HEK293 (cell line): Measurements from ENCODE around the gene CHST9.

Source experiments
- CTCF ChIA-PET: fragments of 350-600 bp; formaldehyde crosslinking; extraction: SDS; loops from one replicate; lab custom pipeline; 2021; ENCODE audit warnings: antibody characterized with exemption; lab: Yijun Ruan, JAX
- POLR2A ChIA-PET: fragments of 300-600 bp; formaldehyde crosslinking; extraction: SDS; loops from one replicate; lab custom pipeline; 2020; ENCODE audit warnings: antibody characterized with exemption, inconsistent platforms; lab: Yijun Ruan, JAX
- H3K27ac ChIP-seq: fragments of 200-500 bp; sonication (Bioruptor generic); 2 replicates; pipeline ENCODE4 v1.5.1; 2014; ENCODE audit warnings: low read depth, low read length, control low read depth, inconsistent platforms; ENCODE audit errors: extremely low read depth
- H3K36me3 ChIP-seq, 2 experiments: fragments of 200-500 bp in 1 of 2; sonication (Bioruptor generic) in 1 of 2; 1 replicate in 1 of 2; 2 replicates in 1 of 2; pipeline ENCODE4 v1.5.1; 2014 to 2017; ENCODE audit warnings: inconsistent platforms in 2 of 2, low read length in 2 of 2; ENCODE audit not compliant: control insufficient read depth in 2 of 2, insufficient read depth in 1 of 2
- H3K4me1 ChIP-seq: fragments of 200-500 bp; sonication (Bioruptor generic); 2 replicates; pipeline ENCODE4 v1.5.1; 2014; ENCODE audit warnings: mild to moderate bottlenecking, low read length, inconsistent platforms; ENCODE audit not compliant: control insufficient read depth, insufficient read depth
- H3K4me3 ChIP-seq: 2 replicates; pipeline ENCODE4 v1.5.1; 2011; ENCODE audit warnings: low read depth, mild to moderate bottlenecking, control low read depth, low read length, moderate library complexity
- H3K9me3 ChIP-seq: fragments of 200-500 bp; sonication (Bioruptor generic); 2 replicates; pipeline ENCODE4 v1.5.1; 2014; ENCODE audit warnings: low read depth, low read length, inconsistent platforms; ENCODE audit not compliant: control insufficient read depth, insufficient read depth
- KLF9 ChIP-seq: fragments of 450-650 bp; formaldehyde crosslinking; IDR thresholded peaks from 2 replicates; pipeline ENCODE4 v1.5.1; 2016; ENCODE audit warnings: missing biosample characterization, missing genetic modification characterization, low read depth
- MZF1 ChIP-seq: fragments of 450-650 bp; formaldehyde crosslinking; IDR thresholded peaks from 2 replicates; pipeline ENCODE4 v1.5.1; 2017; ENCODE audit warnings: missing biosample characterization, missing genetic modification characterization, borderline replicate concordance
- OSR2 ChIP-seq: fragments of 450-650 bp; formaldehyde crosslinking; IDR thresholded peaks from 2 replicates; pipeline ENCODE4 v1.5.1; 2016; ENCODE audit warnings: missing biosample characterization, missing genetic modification characterization
- PRDM1 ChIP-seq: fragments of 450-650 bp; formaldehyde crosslinking; IDR thresholded peaks from 2 replicates; pipeline ENCODE4; 2016; ENCODE audit warnings: missing biosample characterization, missing genetic modification characterization
- PRDM6 ChIP-seq: fragments of 450-650 bp; formaldehyde crosslinking; IDR thresholded peaks from 2 replicates; pipeline ENCODE4 v1.5.1; 2017; ENCODE audit warnings: missing biosample characterization, missing genetic modification characterization
- REPIN1 ChIP-seq: fragments of 450-650 bp; formaldehyde crosslinking; IDR thresholded peaks from 2 replicates; pipeline ENCODE4 v1.5.1; 2017; ENCODE audit warnings: missing biosample characterization, missing genetic modification characterization, low read depth
- TCF7L2 ChIP-seq: IDR thresholded peaks from 2 replicates; pipeline ENCODE4 v1.6.1; 2011; ENCODE audit warnings: low read depth, mild to moderate bottlenecking, inconsistent platforms, low read length, moderate library complexity, borderline replicate concordance
- TSHZ1 ChIP-seq: fragments of 450-650 bp; formaldehyde crosslinking; IDR thresholded peaks from 2 replicates; pipeline ENCODE4 v1.5.1; 2016; ENCODE audit warnings: missing biosample characterization, missing genetic modification characterization, borderline replicate concordance
- ZBTB21 ChIP-seq: fragments of 450-650 bp; formaldehyde crosslinking; IDR thresholded peaks from 2 replicates; pipeline ENCODE4 v1.5.1; 2017; ENCODE audit warnings: missing biosample characterization, missing genetic modification characterization
- ZIC2 ChIP-seq: fragments of 450-650 bp; formaldehyde crosslinking; IDR thresholded peaks from 2 replicates; pipeline ENCODE4 v1.5.1; 2016; ENCODE audit warnings: missing biosample characterization, missing genetic modification characterization
- ZNF132 ChIP-seq: fragments of 450-650 bp; formaldehyde crosslinking; IDR thresholded peaks from 2 replicates; pipeline ENCODE4 v1.5.1; 2017; ENCODE audit warnings: missing biosample characterization, missing genetic modification characterization, borderline replicate concordance
- ZNF169 ChIP-seq: fragments of 450-650 bp; formaldehyde crosslinking; IDR thresholded peaks from 2 replicates; pipeline ENCODE4 v1.5.1; 2016; ENCODE audit warnings: missing biosample characterization, missing genetic modification characterization
- ZNF266 ChIP-seq: fragments of 450-650 bp; formaldehyde crosslinking; IDR thresholded peaks from 2 replicates; pipeline ENCODE4 v1.5.1; 2016; ENCODE audit warnings: missing biosample characterization, missing genetic modification characterization, low read depth
- ZNF670 ChIP-seq: fragments of 450-650 bp; formaldehyde crosslinking; IDR thresholded peaks from 2 replicates; pipeline ENCODE4 v1.5.1; 2016; ENCODE audit warnings: missing biosample characterization, missing genetic modification characterization, low read depth
- TF ChIP-seq, protein P1 (sequence below): fragments of 450-650 bp; formaldehyde crosslinking; IDR thresholded peaks from 2 replicates; pipeline ENCODE4 v1.5.1; 2016; ENCODE audit warnings: missing biosample characterization, missing genetic modification characterization
- TF ChIP-seq, protein P2 (sequence below): fragments of 450-650 bp; formaldehyde crosslinking; IDR thresholded peaks from 2 replicates; pipeline ENCODE4 v1.5.1; 2016; ENCODE audit warnings: missing biosample characterization, missing genetic modification characterization
- TF ChIP-seq, protein P3 (sequence below): fragments of 450-650 bp; formaldehyde crosslinking; IDR thresholded peaks from 2 replicates; pipeline ENCODE4 v1.5.1; 2017; ENCODE audit warnings: missing biosample characterization, missing genetic modification characterization

CHST9 gene

DNA sequence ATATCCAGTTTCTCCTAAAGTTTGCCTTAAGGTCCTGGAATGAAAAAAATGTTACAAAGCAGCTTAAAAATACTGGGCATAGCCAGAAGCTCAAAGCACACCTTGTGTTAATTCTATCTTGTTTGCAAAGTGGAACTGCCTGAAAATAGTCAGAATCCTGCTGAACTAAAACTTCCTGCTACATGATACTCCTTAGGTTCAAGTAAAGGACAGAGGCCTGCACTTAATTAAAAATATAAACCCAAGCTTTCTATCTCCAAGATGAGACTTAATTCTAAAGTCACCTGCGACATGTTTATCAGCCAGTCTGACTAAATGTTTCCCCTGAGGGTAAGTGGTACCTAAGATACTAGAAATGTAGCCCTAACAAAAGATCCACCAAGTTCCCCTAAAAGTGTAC lies 103.4 kb downstream of the CHST9 start:
- ChIA-PET POLR2A (no interaction called here), CTCF (no interaction called here)
- Histone ChIP-seq H3K27ac (no peak overlapping the region), H3K36me3 (no peaks in the 10 kb centered on the region), H3K4me3 (no peak overlapping the region), H3K4me1 (no peaks in the 10 kb centered on the region), H3K9me3 (no peaks in the 10 kb centered on the region)
- TF ChIP-seq KLF9 (tag by site-specific recombination) (no peak), ZIC2 (tag by site-specific recombination) (no peak), REPIN1 (tag by site-specific recombination) (no peak), PRDM1 (no peak)
- TF ChIP-seq, protein P1, sequence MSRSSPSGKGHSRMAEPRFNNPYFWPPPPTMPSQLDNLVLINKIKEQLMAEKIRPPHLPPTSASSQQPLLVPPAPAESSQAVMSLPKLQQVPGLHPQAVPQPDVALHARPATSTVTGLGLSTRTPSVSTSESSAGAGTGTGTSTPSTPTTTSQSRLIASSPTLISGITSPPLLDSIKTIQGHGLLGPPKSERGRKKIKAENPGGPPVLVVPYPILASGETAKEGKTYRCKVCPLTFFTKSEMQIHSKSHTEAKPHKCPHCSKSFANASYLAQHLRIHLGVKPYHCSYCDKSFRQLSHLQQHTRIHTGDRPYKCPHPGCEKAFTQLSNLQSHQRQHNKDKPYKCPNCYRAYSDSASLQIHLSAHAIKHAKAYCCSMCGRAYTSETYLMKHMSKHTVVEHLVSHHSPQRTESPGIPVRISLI (tag by site-specific recombination), result no peak
- TF ChIP-seq, protein P2, sequence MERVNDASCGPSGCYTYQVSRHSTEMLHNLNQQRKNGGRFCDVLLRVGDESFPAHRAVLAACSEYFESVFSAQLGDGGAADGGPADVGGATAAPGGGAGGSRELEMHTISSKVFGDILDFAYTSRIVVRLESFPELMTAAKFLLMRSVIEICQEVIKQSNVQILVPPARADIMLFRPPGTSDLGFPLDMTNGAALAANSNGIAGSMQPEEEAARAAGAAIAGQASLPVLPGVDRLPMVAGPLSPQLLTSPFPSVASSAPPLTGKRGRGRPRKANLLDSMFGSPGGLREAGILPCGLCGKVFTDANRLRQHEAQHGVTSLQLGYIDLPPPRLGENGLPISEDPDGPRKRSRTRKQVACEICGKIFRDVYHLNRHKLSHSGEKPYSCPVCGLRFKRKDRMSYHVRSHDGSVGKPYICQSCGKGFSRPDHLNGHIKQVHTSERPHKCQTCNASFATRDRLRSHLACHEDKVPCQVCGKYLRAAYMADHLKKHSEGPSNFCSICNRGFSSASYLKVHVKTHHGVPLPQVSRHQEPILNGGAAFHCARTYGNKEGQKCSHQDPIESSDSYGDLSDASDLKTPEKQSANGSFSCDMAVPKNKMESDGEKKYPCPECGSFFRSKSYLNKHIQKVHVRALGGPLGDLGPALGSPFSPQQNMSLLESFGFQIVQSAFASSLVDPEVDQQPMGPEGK (tag by site-specific recombination), result no peak

- Histone ChIP-seq H3K4me1 (0 out of 2 replicates have a peak, but pooled peaks cover 3% of the 10 kb centered on the region), H3K9me3 (no peaks in the 10 kb centered on the region), H3K27ac (no peak overlapping the region), H3K36me3 (no peaks in the 10 kb centered on the region), H3K4me3 (no peak overlapping the region)
- ChIA-PET CTCF (no interaction called here), POLR2A (no interaction called here)
- TF ChIP-seq, protein P3, sequence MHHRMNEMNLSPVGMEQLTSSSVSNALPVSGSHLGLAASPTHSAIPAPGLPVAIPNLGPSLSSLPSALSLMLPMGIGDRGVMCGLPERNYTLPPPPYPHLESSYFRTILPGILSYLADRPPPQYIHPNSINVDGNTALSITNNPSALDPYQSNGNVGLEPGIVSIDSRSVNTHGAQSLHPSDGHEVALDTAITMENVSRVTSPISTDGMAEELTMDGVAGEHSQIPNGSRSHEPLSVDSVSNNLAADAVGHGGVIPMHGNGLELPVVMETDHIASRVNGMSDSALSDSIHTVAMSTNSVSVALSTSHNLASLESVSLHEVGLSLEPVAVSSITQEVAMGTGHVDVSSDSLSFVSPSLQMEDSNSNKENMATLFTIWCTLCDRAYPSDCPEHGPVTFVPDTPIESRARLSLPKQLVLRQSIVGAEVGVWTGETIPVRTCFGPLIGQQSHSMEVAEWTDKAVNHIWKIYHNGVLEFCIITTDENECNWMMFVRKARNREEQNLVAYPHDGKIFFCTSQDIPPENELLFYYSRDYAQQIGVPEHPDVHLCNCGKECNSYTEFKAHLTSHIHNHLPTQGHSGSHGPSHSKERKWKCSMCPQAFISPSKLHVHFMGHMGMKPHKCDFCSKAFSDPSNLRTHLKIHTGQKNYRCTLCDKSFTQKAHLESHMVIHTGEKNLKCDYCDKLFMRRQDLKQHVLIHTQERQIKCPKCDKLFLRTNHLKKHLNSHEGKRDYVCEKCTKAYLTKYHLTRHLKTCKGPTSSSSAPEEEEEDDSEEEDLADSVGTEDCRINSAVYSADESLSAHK, result no peak
- TF ChIP-seq ZNF169 (tag by site-specific recombination) (no peak), OSR2 (tag by site-specific recombination) (no peak), ZBTB21 (tag by site-specific recombination) (no peak), ZNF266 (tag by site-specific recombination) (no peak), ZNF132 (tag by site-specific recombination) (no peak), ZNF670 (tag by site-specific recombination) (no peak), REPIN1 (tag by site-specific recombination) (no peak), ZIC2 (tag by site-specific recombination) (no peak), TCF7L2 (peak; percentile 72; the same call in 1 of the 2 replicates), PRDM6 (tag by site-specific recombination) (0 out of 2 replicates have a peak, but pooled peaks have one; percentile 35), TSHZ1 (no peak), PRDM1 (no peak), MZF1 (tag by site-specific recombination) (no peak)
These were observed 109.3 kb downstream of the CHST9 start for GRCh38 chr18:27075828-27076227.
